A673 (cell line): ENCODE data around the gene BMPR1B.

Experiments used
- EZH2 ChIP-seq: fragments of 200-600 bp; sonication (generic); IDR thresholded peaks from 2 replicates; pipeline ENCODE4 v1.6.1; 2017; ENCODE audit warnings: borderline replicate concordance, low read depth, mild to moderate bottlenecking, mixed read lengths, antibody characterized with exemption, low read length; ENCODE audit not compliant: poor library complexity, severe bottlenecking
- TF ChIP-seq, protein P1 (sequence below): fragments of 300-800, 200-600 bp; sonication (generic); conservative IDR thresholded peaks from 2 replicates; pipeline ENCODE4 v1.5.1; 2017; ENCODE audit warnings: low read depth, mild to moderate bottlenecking, antibody characterized with exemption, low read length, moderate library complexity, mixed read lengths

DNA sequence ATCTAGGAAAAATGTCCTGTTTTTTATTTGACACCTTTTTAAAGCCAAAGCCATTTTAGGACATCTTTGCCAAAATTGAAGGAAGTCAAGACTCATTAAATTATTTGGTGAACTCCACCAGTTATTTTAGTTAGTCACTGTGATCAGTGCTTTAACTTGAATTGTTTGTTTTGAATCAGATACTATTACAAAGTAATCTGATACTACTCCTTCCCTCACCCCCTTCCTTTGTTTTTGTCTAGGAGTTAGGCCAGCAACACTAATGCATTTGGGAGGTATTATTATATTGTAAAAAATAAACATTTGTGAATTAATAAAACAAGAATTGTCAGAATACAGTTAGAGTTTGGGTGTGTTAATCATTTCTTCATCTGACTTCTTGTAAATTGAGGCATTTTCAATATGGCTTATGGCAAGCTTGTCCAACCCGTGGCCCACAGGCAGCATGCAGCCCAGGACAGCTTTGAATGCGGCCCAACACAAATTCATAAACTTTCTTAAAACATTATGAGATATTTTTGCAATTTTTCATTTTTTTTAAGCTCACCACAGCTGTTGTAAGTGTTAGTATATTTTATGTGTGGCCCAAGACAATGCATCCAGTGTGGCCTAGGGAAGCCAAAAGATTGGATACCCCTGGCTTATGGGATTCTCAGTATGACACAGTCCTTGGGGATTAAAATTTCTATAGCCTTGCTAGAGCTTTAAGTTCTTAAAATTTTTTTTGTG, 182.2 kb downstream of the BMPR1B start:
- TF ChIP-seq, protein P1, sequence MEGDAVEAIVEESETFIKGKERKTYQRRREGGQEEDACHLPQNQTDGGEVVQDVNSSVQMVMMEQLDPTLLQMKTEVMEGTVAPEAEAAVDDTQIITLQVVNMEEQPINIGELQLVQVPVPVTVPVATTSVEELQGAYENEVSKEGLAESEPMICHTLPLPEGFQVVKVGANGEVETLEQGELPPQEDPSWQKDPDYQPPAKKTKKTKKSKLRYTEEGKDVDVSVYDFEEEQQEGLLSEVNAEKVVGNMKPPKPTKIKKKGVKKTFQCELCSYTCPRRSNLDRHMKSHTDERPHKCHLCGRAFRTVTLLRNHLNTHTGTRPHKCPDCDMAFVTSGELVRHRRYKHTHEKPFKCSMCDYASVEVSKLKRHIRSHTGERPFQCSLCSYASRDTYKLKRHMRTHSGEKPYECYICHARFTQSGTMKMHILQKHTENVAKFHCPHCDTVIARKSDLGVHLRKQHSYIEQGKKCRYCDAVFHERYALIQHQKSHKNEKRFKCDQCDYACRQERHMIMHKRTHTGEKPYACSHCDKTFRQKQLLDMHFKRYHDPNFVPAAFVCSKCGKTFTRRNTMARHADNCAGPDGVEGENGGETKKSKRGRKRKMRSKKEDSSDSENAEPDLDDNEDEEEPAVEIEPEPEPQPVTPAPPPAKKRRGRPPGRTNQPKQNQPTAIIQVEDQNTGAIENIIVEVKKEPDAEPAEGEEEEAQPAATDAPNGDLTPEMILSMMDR = no peak
- no peak for TF ChIP-seq EZH2
